Fibroblast of villous mesenchyme (primary cell): Measurements from ENCODE around the gene TMEM232. TPM values are rescaled to one million over a fixed set of nuclear protein-coding genes. Genes with fewer than 3 reads are reported as not detected.
"Not testable (repeated sequence)": the region's sequence is repeated elsewhere in the genome, so short reads cannot be mapped to it uniquely, and the experiment has no call there.

Experiments used
- DNase-seq: peaks from one replicate; pipeline ENCODE4 v3.0.0-alpha.2; 2010; ENCODE audit warnings: low read depth
- H3K4me3 ChIP-seq: 2 replicates; pipeline ENCODE4 v1.5.1; 2011; ENCODE audit warnings: low read depth, mild to moderate bottlenecking, low read length
- CTCF ChIP-seq: IDR thresholded peaks from 2 replicates; pipeline ENCODE4 v1.5.1; 2012; ENCODE audit warnings: low read depth, mild to moderate bottlenecking, low read length; ENCODE audit not compliant: insufficient read depth
- total RNA-seq: library from RNA; depleted of rRNA; stranded (reverse); fragments of >200 nt; gene quantifications from 2 replicates; pipeline ENCODE4 v1.2.3, GENCODE V29; 2012

The TMEM232 gene
- total RNA-seq, 1 donor, result 1.3 TPM

GRCh38 chr5:110536120-110537115 lies 190.1 kb downstream of the TMEM232 start:
- no peak for TF ChIP-seq CTCF
- H3K4me3 ChIP-seq, result no peak overlapping the region
- DNase-seq, result peak; percentile 4

GRCh38 chr5:110535146-110535545 lies 191.3 kb downstream of the TMEM232 start:
- not testable (repeated sequence) for DNase-seq, H3K4me3 ChIP-seq

- H3K4me3 ChIP-seq, result no peak overlapping the region
- DNase-seq, result no peak
Observed at GRCh38 chr5:110525762-110526161, 200.7 kb downstream of the TMEM232 start.

GRCh38 chr5:110517396-110517795 lies 209.1 kb downstream of the TMEM232 start:
- TF ChIP-seq CTCF, result no peak
- no peak overlapping the region for H3K4me3 ChIP-seq
- no peak for DNase-seq

More at GRCh38 chr5:110525762-110526161, 200.7 kb downstream of the TMEM232 start:
- no peak for TF ChIP-seq CTCF

GRCh38 chr5:110514030-110514429 lies 212.4 kb downstream of the TMEM232 start:
- DNase-seq, result no peak
- TF ChIP-seq CTCF, result no peak
- no peak overlapping the region for H3K4me3 ChIP-seq

- DNase-seq, result no peak
- TF ChIP-seq CTCF, result no peak
- H3K4me3 ChIP-seq, result no peak overlapping the region
Observed at GRCh38 chr5:110512266-110512665, 214.2 kb downstream of the TMEM232 start.

- no peak for TF ChIP-seq CTCF
- DNase-seq, result no peak
Observed at GRCh38 chr5:110510146-110510545, 216.3 kb downstream of the TMEM232 start.

More at GRCh38 chr5:110510146-110510545, 216.3 kb downstream of the TMEM232 start:
- no peak overlapping the region for H3K4me3 ChIP-seq
